ENCODE measurements around the gene KCNJ6.

Gene KCNJ6

GRCh38 chr21:37642493-37642892, 273.8 kb downstream of the KCNJ6 start:
- no peak for DNase-seq (ENCODE audit: low read depth)

GRCh38 chr21:37639756-37640155, 276.5 kb downstream of the KCNJ6 start:
- no peak for DNase-seq (ENCODE audit: low read depth)

- no peak for DNase-seq (ENCODE audit: low read depth)
Observed at GRCh38 chr21:37636152-37636860, 280.0 kb downstream of the KCNJ6 start.

- no peak for DNase-seq (ENCODE audit: low read depth)
Observed at GRCh38 chr21:37631319-37632117, 284.7 kb downstream of the KCNJ6 start.

GRCh38 chr21:37630872-37631271, 285.4 kb downstream of the KCNJ6 start:
- no peak for DNase-seq (ENCODE audit: low read depth)

GRCh38 chr21:37628362-37628761, 287.9 kb downstream of the KCNJ6 start:
- no peak for DNase-seq (ENCODE audit: low read depth)

- DNase-seq (ENCODE audit: low read depth), result no peak
Observed at GRCh38 chr21:37627561-37627960, 288.7 kb downstream of the KCNJ6 start.

GRCh38 chr21:37627074-37627473, 289.2 kb downstream of the KCNJ6 start:
- DNase-seq (ENCODE audit: low read depth), result no peak

- DNase-seq (ENCODE audit: low read depth), result no peak
Observed at GRCh38 chr21:37626320-37626719, 289.9 kb downstream of the KCNJ6 start.

GRCh38 chr21:37623689-37624088, 292.6 kb downstream of the KCNJ6 start:
- DNase-seq (ENCODE audit: low read depth), result no peak

GRCh38 chr21:37623183-37623582, 293.1 kb downstream of the KCNJ6 start:
- DNase-seq (ENCODE audit: low read depth), result no peak

- DNase-seq (ENCODE audit: low read depth), result no peak
Observed at GRCh38 chr21:37622755-37623154, 293.5 kb downstream of the KCNJ6 start.

GRCh38 chr21:37620401-37620800, 295.9 kb downstream of the KCNJ6 start:
- DNase-seq (ENCODE audit: low read depth), result no peak

- DNase-seq (ENCODE audit: low read depth), result no peak
Observed at GRCh38 chr21:37619464-37619974, 296.7 kb downstream of the KCNJ6 start.

- DNase-seq (ENCODE audit: low read depth), result no peak
Observed at GRCh38 chr21:37618081-37618480, 298.2 kb downstream of the KCNJ6 start.

GRCh38 chr21:37615962-37616361, 300.3 kb downstream of the KCNJ6 start:
- no peak for DNase-seq (ENCODE audit: low read depth)

GRCh38 chr21:37614351-37614875, 301.8 kb downstream of the KCNJ6 start:
- DNase-seq (ENCODE audit: low read depth), result no peak

- DNase-seq (ENCODE audit: low read depth), result no peak
Observed at GRCh38 chr21:37607081-37607480, 309.2 kb downstream of the KCNJ6 start.

GRCh38 chr21:37606549-37606948, 309.7 kb downstream of the KCNJ6 start:
- no peak for DNase-seq (ENCODE audit: low read depth)

- DNase-seq (ENCODE audit: low read depth), result no peak
Observed at GRCh38 chr21:37605006-37605405, 311.3 kb downstream of the KCNJ6 start.

GRCh38 chr21:37603129-37603528, 313.1 kb downstream of the KCNJ6 start:
- no peak for DNase-seq (ENCODE audit: low read depth)

- DNase-seq (ENCODE audit: low read depth), result no peak
Observed at GRCh38 chr21:37601915-37602314, 314.3 kb downstream of the KCNJ6 start.

GRCh38 chr21:37601027-37601426, 315.2 kb downstream of the KCNJ6 start:
- DNase-seq (ENCODE audit: low read depth), result no peak
